Peyer's patch (tissue), 4 donors: Measurements from ENCODE around the gene CCDC154.

Experiments used
- CTCF ChIP-seq, 6 experiments: fragments of 450-650 bp in 4 of 6; fragments of 200-600 bp in 2 of 6; sonication (generic) in 1 of 6; IDR thresholded peaks; one replicate each; pipeline ENCODE4 v1.5.1; 2017 to 2019; ENCODE audit warnings: antibody characterized with exemption in 6 of 6, mild to moderate bottlenecking in 3 of 6, moderate library complexity in 1 of 6
- POLR2A ChIP-seq, 2 donors: fragments of 450-650 bp; IDR thresholded peaks; one replicate each; pipeline ENCODE4 v1.5.1; 2017; ENCODE audit warnings: antibody characterized with exemption in 2 of 2, mild to moderate bottlenecking in 2 of 2, moderate library complexity in 2 of 2

- no peak for TF ChIP-seq POLR2A (IDR thresholded peaks at IDR 0.05)
- no peak for TF ChIP-seq CTCF (IDR thresholded peaks at IDR 0.05)
Observed at GRCh38 chr16:1385232-1385631, 59.1 kb downstream of the CCDC154 start.
